Measurements from ENCODE around the gene LDLRAP1. TPM values are rescaled to one million over a fixed set of nuclear protein-coding genes. Genes with fewer than 3 reads are reported as not detected.
A peak's percentile ranks its signal among the peaks of the same experiment; 100 is the strongest.

Gene LDLRAP1
- total RNA-seq, 1 experiment from 2014 or later = 14.5 TPM

GRCh38 chr1:25544243-25544764, 898 bp downstream of the LDLRAP1 start:
- CTCF ChIA-PET = no interaction called here
- no peak for DNase-seq
- no peaks in the 10 kb centered on the region for H3K27me3 Mint-ChIP-seq (ENCODE audit: insufficient read depth, unreplicated experiment)
- no peaks in the 10 kb centered on the region for H3K9me3 Mint-ChIP-seq (ENCODE audit: unreplicated experiment)
- peak overlapping the region; percentile 48 for H3K27ac Mint-ChIP-seq (ENCODE audit: unreplicated experiment)
- peak overlapping the region; percentile 67 for H3K4me3 Mint-ChIP-seq (ENCODE audit: unreplicated experiment)
- H3K36me3 ChIP-seq (ENCODE audit: control insufficient read depth, insufficient read depth, low read length) = no peaks in the 10 kb centered on the region; the same call in 1 of the 2 replicates
- POLR2A ChIA-PET = interaction anchor here (0.6 kb wide), 1 partner anchor 124 kb away, joined by 3 read pairs; no protein-coding TSS in a partner anchor
- H3K4me1 Mint-ChIP-seq (ENCODE audit: low read depth, unreplicated experiment) = peaks cover 6% of the 10 kb centered on the region
- H3K4me3 ChIP-seq (ENCODE audit: low read depth, low read length) = peak overlapping the region; percentile 69
- intact Hi-C loops (cut with micrococcal nuclease; ENCODE audit: unreplicated experiment) = no loop called here
- H3K36me3 Mint-ChIP-seq (ENCODE audit: insufficient read depth, unreplicated experiment) = peaks cover 5% of the 10 kb centered on the region
- H3K9me3 ChIP-seq = no peaks in the 10 kb centered on the region
- no peak for TF ChIP-seq CTCF (IDR thresholded peaks at IDR 0.05; ENCODE audit: insufficient read depth in 1 of 2, low read depth in 1 of 2, low read length in 1 of 2, severe bottlenecking in 1 of 2, unreplicated experiment in 1 of 2)
- no TSS peak for BruUV-seq (replicated peaks)
- H3K27me3 ChIP-seq (replicated peaks; ENCODE audit: control insufficient read depth, insufficient read depth, low read length) = no peaks in the 10 kb centered on the region
- H3K4me1 ChIP-seq = no peaks in the 10 kb centered on the region

- no peaks in the 10 kb centered on the region for H3K27me3 Mint-ChIP-seq (ENCODE audit: insufficient read depth, unreplicated experiment)
- Histone ChIP-seq H3K27me3 (replicated peaks; ENCODE audit: control insufficient read depth, insufficient read depth, low read length) (no peaks in the 10 kb centered on the region), H3K9me3 (no peaks in the 10 kb centered on the region), H3K4me3 (ENCODE audit: low read depth, low read length) (peak overlapping the region; percentile 69; the same call in 1 of the 2 replicates), H3K4me1 (0 out of 2 replicates have a peak, but pooled peaks cover 3% of the 10 kb centered on the region), H3K36me3 (ENCODE audit: control insufficient read depth, insufficient read depth, low read length) (no peaks in the 10 kb centered on the region; the same call in 1 of the 2 replicates)
- ChIA-PET CTCF (no interaction called here), POLR2A (no interaction called here)
- peaks cover 9% of the 10 kb centered on the region for H3K4me1 Mint-ChIP-seq (ENCODE audit: low read depth, unreplicated experiment)
- no TSS peak for BruUV-seq (replicated peaks)
- H3K27ac Mint-ChIP-seq (ENCODE audit: unreplicated experiment) = peak overlapping the region; percentile 48
- no peak for DNase-seq
- peak overlapping the region; percentile 67 for H3K4me3 Mint-ChIP-seq (ENCODE audit: unreplicated experiment)
- intact Hi-C loops (cut with micrococcal nuclease; ENCODE audit: unreplicated experiment) = no loop called here
- no peak for TF ChIP-seq CTCF (IDR thresholded peaks at IDR 0.05; ENCODE audit: insufficient read depth in 1 of 2, low read depth in 1 of 2, low read length in 1 of 2, severe bottlenecking in 1 of 2, unreplicated experiment in 1 of 2)
- peaks cover 5% of the 10 kb centered on the region for H3K36me3 Mint-ChIP-seq (ENCODE audit: insufficient read depth, unreplicated experiment)
- H3K9me3 Mint-ChIP-seq (ENCODE audit: unreplicated experiment) = no peaks in the 10 kb centered on the region
Measured at GRCh38 chr1:25544819-25545218, 1.4 kb downstream of the LDLRAP1 start.

GRCh38 chr1:25545767-25546166, 2.4 kb downstream of the LDLRAP1 start:
- H3K27ac Mint-ChIP-seq (ENCODE audit: unreplicated experiment) = no peak overlapping the region
- peaks cover 18% of the 10 kb centered on the region for H3K4me1 Mint-ChIP-seq (ENCODE audit: low read depth, unreplicated experiment)
- ChIA-PET CTCF (interaction anchor here (0.6 kb wide), 1 partner anchor 62 kb away, joined by 7 read pairs; no protein-coding TSS in a partner anchor), POLR2A (no interaction called here)
- H3K4me3 ChIP-seq (ENCODE audit: low read depth, low read length) = no peak overlapping the region
- H3K4me3 Mint-ChIP-seq (ENCODE audit: unreplicated experiment) = no peak overlapping the region
- no peaks in the 10 kb centered on the region for H3K27me3 Mint-ChIP-seq (ENCODE audit: insufficient read depth, unreplicated experiment)
- DNase-seq = no peak
- no peaks in the 10 kb centered on the region for H3K9me3 Mint-ChIP-seq (ENCODE audit: unreplicated experiment)
- 0 out of 2 replicates have a peak, but pooled peaks cover 6% of the 10 kb centered on the region for H3K4me1 ChIP-seq
- H3K36me3 ChIP-seq (ENCODE audit: control insufficient read depth, insufficient read depth, low read length) = no peaks in the 10 kb centered on the region; the same call in 1 of the 2 replicates
- intact Hi-C loops (cut with micrococcal nuclease; ENCODE audit: unreplicated experiment) = no loop called here
- TF ChIP-seq CTCF (IDR thresholded peaks at IDR 0.05; ENCODE audit: insufficient read depth in 1 of 2, low read depth in 1 of 2, low read length in 1 of 2, severe bottlenecking in 1 of 2, unreplicated experiment in 1 of 2) = no peak
- H3K36me3 Mint-ChIP-seq (ENCODE audit: insufficient read depth, unreplicated experiment) = peaks cover 5% of the 10 kb centered on the region
- no peaks in the 10 kb centered on the region for H3K9me3 ChIP-seq
- BruUV-seq (replicated peaks) = no TSS peak
- no peaks in the 10 kb centered on the region for H3K27me3 ChIP-seq (replicated peaks; ENCODE audit: control insufficient read depth, insufficient read depth, low read length)

Measured in Caco-2 (cell line).